ENCODE measurements around the gene B3GLCT.

DNA sequence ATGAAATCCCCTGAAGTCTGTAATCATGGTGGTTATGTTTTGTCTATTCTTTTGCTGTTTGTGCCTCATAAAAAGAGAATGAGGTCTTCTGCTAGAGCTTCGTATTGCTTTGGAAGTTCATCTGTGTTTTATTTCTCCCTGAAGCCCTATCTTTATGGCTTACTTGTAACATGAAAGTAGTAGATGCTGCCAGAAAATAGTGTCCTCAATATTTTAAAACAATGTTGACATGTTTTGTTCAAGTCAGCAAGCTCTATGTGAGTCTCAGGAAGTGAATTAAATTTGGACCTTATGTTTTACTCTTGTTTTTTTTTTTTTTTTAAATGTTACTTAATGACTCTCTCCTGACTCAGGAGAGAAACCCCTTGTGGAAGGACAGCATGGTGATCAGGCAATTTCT, 130.5 kb downstream of the B3GLCT start:
- no peak for TF ChIP-seq GATA2 (IDR thresholded peaks at IDR 0.05; ENCODE audit: low read depth, low read length)
- no peak for TF ChIP-seq GATA3 (IDR thresholded peaks at IDR 0.05; ENCODE audit: low read depth, low read length)

Data from SH-SY5Y (cell line).